GM12872 (cell line): ENCODE measurements around the gene PARP1.

Source experiments
- TF ChIP-seq, protein P1 (sequence below): IDR thresholded peaks from 3 replicates; pipeline ENCODE4 v1.5.1; 2011; ENCODE audit warnings: low read depth, mild to moderate bottlenecking, low read length, moderate library complexity; ENCODE audit not compliant: insufficient read depth

The PARP1 gene

DNA sequence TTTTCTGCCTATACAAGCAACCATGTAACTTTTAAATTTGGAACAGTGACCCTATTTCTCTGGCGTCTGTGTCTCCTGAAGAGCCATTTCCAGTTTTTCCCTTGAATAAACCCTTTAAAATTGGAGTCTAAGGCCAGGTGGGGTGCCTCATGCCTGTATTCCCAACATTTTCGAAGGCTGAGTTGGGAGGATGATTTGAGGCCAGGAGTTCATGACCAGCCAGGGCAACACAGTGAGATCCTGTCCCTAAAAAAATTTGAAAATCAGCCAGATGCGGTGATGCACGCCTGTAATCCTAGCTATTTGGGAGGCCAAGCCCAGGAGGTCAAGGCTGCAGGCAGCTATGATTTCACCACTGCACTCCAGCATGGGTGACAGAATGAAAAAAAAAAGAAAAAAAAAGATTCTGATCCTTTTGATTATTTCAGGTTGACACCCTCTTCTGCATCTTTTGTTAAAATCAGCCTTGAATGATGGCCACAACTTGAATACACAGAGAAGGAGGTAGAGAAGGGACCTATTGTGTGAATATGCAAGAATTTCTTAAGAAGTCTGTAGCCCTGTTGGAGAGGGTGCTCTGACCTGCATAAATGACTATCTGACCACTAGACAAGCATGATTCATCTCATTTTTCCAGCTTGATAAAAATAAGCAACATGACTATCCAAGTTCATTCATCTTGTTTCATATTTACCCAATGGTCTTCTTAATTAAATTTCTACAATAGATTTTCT lies 40.2 kb upstream of the PARP1 start:
- TF ChIP-seq, protein P1, sequence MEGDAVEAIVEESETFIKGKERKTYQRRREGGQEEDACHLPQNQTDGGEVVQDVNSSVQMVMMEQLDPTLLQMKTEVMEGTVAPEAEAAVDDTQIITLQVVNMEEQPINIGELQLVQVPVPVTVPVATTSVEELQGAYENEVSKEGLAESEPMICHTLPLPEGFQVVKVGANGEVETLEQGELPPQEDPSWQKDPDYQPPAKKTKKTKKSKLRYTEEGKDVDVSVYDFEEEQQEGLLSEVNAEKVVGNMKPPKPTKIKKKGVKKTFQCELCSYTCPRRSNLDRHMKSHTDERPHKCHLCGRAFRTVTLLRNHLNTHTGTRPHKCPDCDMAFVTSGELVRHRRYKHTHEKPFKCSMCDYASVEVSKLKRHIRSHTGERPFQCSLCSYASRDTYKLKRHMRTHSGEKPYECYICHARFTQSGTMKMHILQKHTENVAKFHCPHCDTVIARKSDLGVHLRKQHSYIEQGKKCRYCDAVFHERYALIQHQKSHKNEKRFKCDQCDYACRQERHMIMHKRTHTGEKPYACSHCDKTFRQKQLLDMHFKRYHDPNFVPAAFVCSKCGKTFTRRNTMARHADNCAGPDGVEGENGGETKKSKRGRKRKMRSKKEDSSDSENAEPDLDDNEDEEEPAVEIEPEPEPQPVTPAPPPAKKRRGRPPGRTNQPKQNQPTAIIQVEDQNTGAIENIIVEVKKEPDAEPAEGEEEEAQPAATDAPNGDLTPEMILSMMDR: no peak

DNA sequence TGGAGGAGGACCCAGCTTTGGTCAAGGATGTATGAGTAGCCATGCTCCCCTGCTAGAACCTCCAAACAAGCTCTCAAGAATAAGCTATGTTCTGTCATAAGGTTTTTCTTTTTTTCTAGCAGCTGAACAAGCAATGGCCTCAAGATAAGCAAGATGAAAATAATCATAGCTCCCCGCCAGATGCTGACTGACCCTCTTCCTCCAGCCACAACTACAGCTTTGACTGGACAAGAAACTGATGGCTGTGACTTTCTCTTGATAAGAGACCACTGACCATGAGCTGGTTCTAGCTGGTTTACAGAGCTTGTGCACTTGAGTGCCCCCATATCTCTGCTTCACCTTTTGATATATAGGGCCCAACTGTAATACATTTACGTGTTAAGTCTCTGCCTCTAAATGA lies 38.2 kb upstream of the PARP1 start:
- TF ChIP-seq, protein P1: no peak

DNA sequence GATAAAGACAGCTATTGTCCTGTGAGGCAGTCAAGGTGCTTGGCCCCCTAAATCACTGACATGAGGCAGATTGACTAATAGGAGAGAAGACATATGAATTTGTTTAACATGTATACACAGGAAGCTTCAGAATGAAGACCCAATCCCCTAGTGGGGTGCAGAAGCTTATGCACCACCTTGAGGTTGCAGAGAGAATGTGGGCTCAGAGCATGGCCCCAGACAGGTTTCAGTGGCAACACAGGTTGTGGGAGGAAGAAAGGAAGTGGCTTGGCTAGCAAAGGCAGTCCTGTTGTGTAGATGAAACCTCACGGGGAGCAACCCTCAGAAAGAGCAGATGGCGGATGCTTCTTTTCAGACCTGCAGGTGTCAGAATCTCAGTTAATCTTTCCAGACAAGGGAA lies 37.0 kb upstream of the PARP1 start:
- TF ChIP-seq, protein P1: peak; percentile 60

DNA sequence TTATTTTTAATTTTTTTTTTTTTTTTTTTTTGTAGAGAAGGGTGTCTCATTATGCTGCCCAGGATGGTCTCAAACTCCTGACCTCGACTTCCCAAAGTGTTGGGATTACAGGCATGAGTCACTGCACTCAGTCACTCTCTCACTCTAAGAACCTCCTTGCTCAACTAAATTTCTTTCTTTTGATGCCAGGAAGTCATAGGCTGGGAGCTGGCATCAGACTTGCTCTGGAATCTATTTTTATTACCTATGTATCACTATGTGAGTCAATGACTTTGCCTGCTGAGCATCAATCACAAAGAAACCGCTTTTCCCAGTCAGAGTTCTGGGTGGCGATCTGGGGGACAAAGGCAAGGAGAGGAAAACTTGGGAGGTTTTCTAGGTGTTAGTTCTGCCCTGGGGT lies 35.5 kb upstream of the PARP1 start:
- TF ChIP-seq, protein P1: no peak

DNA sequence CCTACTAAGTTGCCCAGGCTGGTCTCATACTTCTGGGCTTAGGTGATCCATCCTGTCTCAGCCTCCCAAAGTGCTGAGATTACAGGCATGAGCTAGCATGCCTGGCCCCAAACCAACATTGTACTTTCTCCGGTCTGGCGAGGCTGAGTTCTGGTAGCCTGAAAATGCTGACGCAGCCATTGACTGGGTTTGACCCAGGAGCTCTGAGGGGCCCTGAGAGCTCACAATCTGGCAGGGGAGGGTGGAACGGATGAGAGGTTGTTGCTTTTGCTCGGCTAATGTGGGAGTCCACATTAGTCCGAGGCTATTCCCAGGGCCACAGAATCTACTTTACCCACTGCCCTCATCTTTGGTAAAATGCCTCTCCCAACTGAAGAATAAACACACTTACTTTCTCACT lies 35.1 kb upstream of the PARP1 start:
- TF ChIP-seq, protein P1: no peak

DNA sequence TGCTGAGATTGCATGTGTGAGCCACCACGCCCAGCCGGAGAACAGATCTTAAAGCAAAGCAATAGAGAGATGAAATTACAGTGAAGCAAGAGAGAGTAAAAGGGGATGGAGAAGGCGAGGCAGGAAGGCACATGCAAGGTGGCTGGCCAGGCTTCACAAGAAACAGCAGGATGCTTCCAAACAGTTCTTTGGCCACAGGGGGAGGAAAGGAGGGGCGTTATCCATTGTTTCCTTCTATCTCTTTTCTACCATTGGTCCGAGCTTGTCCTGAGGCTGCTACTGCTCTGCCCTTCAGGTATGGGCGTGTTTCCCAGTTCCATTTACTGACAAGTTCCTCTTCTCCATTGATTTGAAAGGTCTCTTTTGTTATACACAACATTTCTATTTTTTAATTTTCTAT lies 33.7 kb upstream of the PARP1 start:
- TF ChIP-seq, protein P1: no peak

DNA sequence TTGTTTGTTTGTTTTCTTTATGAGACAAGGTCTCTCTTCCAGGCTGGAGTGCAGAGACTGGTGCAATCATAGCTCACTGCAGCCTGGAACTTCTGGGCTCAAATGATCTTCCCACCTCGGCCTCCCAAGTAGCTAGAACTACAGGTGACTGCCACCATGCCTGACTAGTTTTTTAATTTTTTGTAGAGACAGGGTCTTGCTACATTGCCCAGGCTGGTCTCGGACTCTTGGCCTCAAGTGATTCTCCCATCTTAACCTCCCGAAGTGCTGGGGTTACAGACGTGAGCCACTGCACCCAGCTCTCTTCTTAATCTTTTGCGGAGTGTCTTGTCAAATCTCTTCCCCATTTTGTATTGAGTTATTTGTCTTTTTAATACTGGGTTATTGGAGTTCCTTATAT lies 32.6 kb upstream of the PARP1 start:
- TF ChIP-seq, protein P1: no peak
